ENCODE measurements around the gene KIAA0753. TPM values are rescaled to one million over a fixed set of nuclear protein-coding genes. Genes with fewer than 3 reads are reported as not detected.
A peak's percentile ranks its signal among the peaks of the same experiment; 100 is the strongest.

The KIAA0753 gene
- polyA plus RNA-seq, 1 donor (not counting 4 experiments of a cell fraction or from before 2014, with no cell fraction given), result 11.6 TPM

DNA sequence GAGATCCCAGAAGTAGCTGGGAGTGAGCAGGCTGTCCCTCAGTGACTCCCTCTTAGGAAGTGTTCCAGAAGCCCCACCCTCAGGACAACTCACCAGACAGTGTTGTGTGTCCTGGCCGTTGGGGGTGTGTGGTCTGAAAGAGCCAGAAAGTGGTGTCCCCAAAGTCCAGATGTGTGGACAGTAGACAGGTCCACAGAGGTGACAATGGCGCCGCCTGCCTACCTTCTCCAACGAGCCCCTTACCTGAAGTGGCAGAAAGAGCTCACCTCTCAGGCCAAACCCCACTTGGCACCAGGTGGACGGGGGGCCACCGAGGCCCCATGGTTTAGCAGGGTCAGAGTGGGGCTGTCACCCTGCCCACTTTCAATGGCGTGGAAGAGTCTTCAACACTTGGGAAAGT is 30.9 kb upstream of the KIAA0753 start:
- DNase-seq (ENCODE audit: low read depth, low spot score), result no peak
- Histone ChIP-seq H3K9me3 (ENCODE audit: control insufficient read depth, low read depth, low read length) (no peaks in the 10 kb centered on the region), H2AFZ (ENCODE audit: control insufficient read depth, low read length) (peak overlapping the region; percentile 62), H3K36me3 (ENCODE audit: control insufficient read depth in 2 of 2, extremely low read depth in 1 of 2, insufficient read depth in 2 of 2, low read length in 2 of 2) (no peaks in the 10 kb centered on the region), H3K4me2 (ENCODE audit: control insufficient read depth, extremely low read depth, insufficient read depth, low read depth, low read length) (no peak overlapping the region), H3K27ac (ENCODE audit: control insufficient read depth, insufficient read depth, low read length) (peak overlapping the region; percentile 92), H3K27me3 (ENCODE audit: control insufficient read depth, extremely low read depth, insufficient read depth, low read length) (no peaks in the 10 kb centered on the region), H3K79me2 (ENCODE audit: control insufficient read depth, insufficient read depth, low read length) (no peaks in the 10 kb centered on the region), H3K4me1 (ENCODE audit: control insufficient read depth, extremely low read depth, insufficient read depth, low read length) (peaks cover 37% of the 10 kb centered on the region), H3K9ac (ENCODE audit: control insufficient read depth, extremely low read depth, insufficient read depth, low read length) (peak overlapping the region; percentile 61), H4K20me1 (ENCODE audit: control insufficient read depth, extremely low read depth, insufficient read depth, low read length) (no peaks in the 10 kb centered on the region), H3K9me1 (ENCODE audit: control insufficient read depth, extremely low read depth, insufficient read depth, low read length) (no peaks in the 10 kb centered on the region), H3K4me3 (ENCODE audit: control insufficient read depth in 2 of 3, extremely low read depth in 1 of 3, insufficient read depth in 2 of 3, low read depth in 1 of 3, low read length in 3 of 3) (no peak overlapping the region)
- TF ChIP-seq EZH2 (IDR thresholded peaks at IDR 0.05; ENCODE audit: low read length) (no peak), CTCF (optimal IDR thresholded peaks at IDR 0.05 in 1 of 3, IDR thresholded peaks at IDR 0.05 in 1 of 3, conservative IDR thresholded peaks at IDR 0.05 in 1 of 3; ENCODE audit: extremely low read depth in 1 of 3, insufficient read depth in 2 of 3, low read length in 3 of 3) (no peak)
- peak; percentile 44 for FAIRE-seq
- dilution Hi-C loops (cut with MboI; ENCODE audit: extremely low pct_ligation_motif_present, low sequenced_read_pairs), result no loop called here

DNA sequence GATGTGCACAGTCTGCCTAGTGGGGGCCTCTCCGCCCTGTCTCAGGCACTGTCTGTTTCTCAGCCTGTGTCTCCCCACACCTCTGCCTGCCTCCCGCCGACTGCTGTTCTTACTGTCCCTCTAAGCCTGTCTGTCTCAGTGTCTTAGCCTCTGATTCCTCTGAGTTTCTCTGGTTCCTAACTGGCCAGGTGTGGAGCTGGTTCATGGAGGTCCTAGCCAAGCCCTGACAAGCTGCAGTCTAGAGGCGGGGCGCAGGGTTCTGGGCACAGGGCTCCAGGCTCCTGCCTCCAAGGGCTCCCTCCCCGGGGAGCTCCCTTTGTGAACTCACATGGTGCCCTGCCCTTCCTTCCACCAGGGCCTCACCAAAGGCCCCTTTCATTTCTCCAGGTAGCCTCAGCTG is 30.5 kb upstream of the KIAA0753 start:
- Histone ChIP-seq H3K4me3 (ENCODE audit: control insufficient read depth in 2 of 3, extremely low read depth in 1 of 3, insufficient read depth in 2 of 3, low read depth in 1 of 3, low read length in 3 of 3) (no peak overlapping the region), H3K27me3 (ENCODE audit: control insufficient read depth, extremely low read depth, insufficient read depth, low read length) (no peaks in the 10 kb centered on the region), H3K9me1 (ENCODE audit: control insufficient read depth, extremely low read depth, insufficient read depth, low read length) (no peaks in the 10 kb centered on the region), H3K36me3 (ENCODE audit: control insufficient read depth in 2 of 2, extremely low read depth in 1 of 2, insufficient read depth in 2 of 2, low read length in 2 of 2) (no peaks in the 10 kb centered on the region), H3K27ac (ENCODE audit: control insufficient read depth, insufficient read depth, low read length) (peak overlapping the region; percentile 92), H2AFZ (ENCODE audit: control insufficient read depth, low read length) (peak overlapping the region; percentile 62), H3K79me2 (ENCODE audit: control insufficient read depth, insufficient read depth, low read length) (no peaks in the 10 kb centered on the region), H4K20me1 (ENCODE audit: control insufficient read depth, extremely low read depth, insufficient read depth, low read length) (no peaks in the 10 kb centered on the region), H3K9ac (ENCODE audit: control insufficient read depth, extremely low read depth, insufficient read depth, low read length) (peak overlapping the region; percentile 61), H3K4me1 (ENCODE audit: control insufficient read depth, extremely low read depth, insufficient read depth, low read length) (peaks cover 41% of the 10 kb centered on the region), H3K4me2 (ENCODE audit: control insufficient read depth, extremely low read depth, insufficient read depth, low read depth, low read length) (peak overlapping the region; percentile 84), H3K9me3 (ENCODE audit: control insufficient read depth, low read depth, low read length) (no peaks in the 10 kb centered on the region)
- no peak for DNase-seq (ENCODE audit: low read depth, low spot score)
- dilution Hi-C loops (cut with MboI; ENCODE audit: extremely low pct_ligation_motif_present, low sequenced_read_pairs), result no loop called here
- no peak for TF ChIP-seq EZH2 (IDR thresholded peaks at IDR 0.05; ENCODE audit: low read length)
- TF ChIP-seq CTCF (optimal IDR thresholded peaks at IDR 0.05 in 1 of 3, IDR thresholded peaks at IDR 0.05 in 1 of 3, conservative IDR thresholded peaks at IDR 0.05 in 1 of 3; ENCODE audit: extremely low read depth in 1 of 3, insufficient read depth in 2 of 3, low read length in 3 of 3), result no peak
- FAIRE-seq, result no peak
